ENCODE results near the gene PCSK5.

- TF ChIP-seq CTCF (IDR thresholded peaks at IDR 0.05; ENCODE audit: poor library complexity, severe bottlenecking) (no peak), TAF1 (IDR thresholded peaks at IDR 0.05; ENCODE audit: low read depth) (no peak), EP300 (conservative IDR thresholded peaks at IDR 0.05; ENCODE audit: poor library complexity, severe bottlenecking) (no peak), REST (IDR thresholded peaks at IDR 0.05; ENCODE audit: borderline replicate concordance) (no peak), EZH2 (IDR thresholded peaks at IDR 0.05; ENCODE audit: borderline replicate concordance, insufficient read depth, low read length, poor library complexity, severe bottlenecking) (no peak), MXI1 (conservative IDR thresholded peaks at IDR 0.05; ENCODE audit: poor library complexity, severe bottlenecking) (no peak), POLR2AphosphoS5 (IDR thresholded peaks at IDR 0.05) (no peak), RAD21 (conservative IDR thresholded peaks at IDR 0.05) (no peak), SMC3 (conservative IDR thresholded peaks at IDR 0.05; ENCODE audit: poor library complexity) (no peak)
Observed at GRCh38 chr9:76267284-76267652, 376.8 kb downstream of the PCSK5 start.

Measured in neural cell (in vitro differentiated cells).